Natural killer cell (primary cell): Measurements from ENCODE around the gene ZNF236. TPM values are rescaled to one million over a fixed set of nuclear protein-coding genes. Genes with fewer than 3 reads are reported as not detected.

Experiments
- ATAC-seq, 3 donors: fragments of 150-1000 bp in 2 of 3; fragments of 200-7000 bp in 1 of 3; cut with Tn5 transposase; 1 replicate in 1 of 3; 2 replicates in 2 of 3; pipeline ENCODE4 v1.10.0; 2021; ENCODE audit warnings: mild to moderate bottlenecking in 2 of 3, moderate library complexity in 2 of 3
- DNase-seq, 2 donors: peaks; one replicate each; pipeline versions ENCODE4 v3.0.0 to v3.0.0-alpha.2; 2013 to 2021; ENCODE audit warnings: mixed read lengths in 1 of 2
- H3K27ac ChIP-seq: one replicate; pipeline ENCODE4 v1.5.1; 2013; ENCODE audit warnings: mild to moderate bottlenecking, low read length
- H3K27me3 ChIP-seq: one replicate; pipeline ENCODE4 v1.6.1; 2013; ENCODE audit warnings: low read length; ENCODE audit not compliant: control insufficient read depth, insufficient read depth
- H3K36me3 ChIP-seq: one replicate; pipeline ENCODE4 v1.6.1; 2013; ENCODE audit warnings: low read length; ENCODE audit not compliant: control insufficient read depth, insufficient read depth
- H3K4me1 ChIP-seq: one replicate; pipeline ENCODE4 v1.6.1; 2013; ENCODE audit warnings: low read length; ENCODE audit not compliant: control insufficient read depth, insufficient read depth
- H3K4me3 ChIP-seq: one replicate; pipeline ENCODE4 v1.5.1; 2013; ENCODE audit warnings: low read length
- H3K9me3 ChIP-seq: one replicate; pipeline ENCODE4 v1.6.1; 2013; ENCODE audit warnings: low read length; ENCODE audit not compliant: control insufficient read depth, insufficient read depth
- H3K27ac Mint-ChIP-seq, 2 donors: one replicate each; pipeline ENCODE4 v1.8.0; 2022; ENCODE audit warnings: mild to moderate bottlenecking in 2 of 2, mixed read lengths in 2 of 2, moderate library complexity in 1 of 2
- H3K27me3 Mint-ChIP-seq, 2 donors: one replicate each; pipeline ENCODE4 v1.8.0; 2022; ENCODE audit warnings: low read depth in 2 of 2, mixed read lengths in 2 of 2
- H3K36me3 Mint-ChIP-seq: one replicate; pipeline ENCODE4 v1.8.0; 2022; ENCODE audit warnings: mixed read lengths
- H3K4me1 Mint-ChIP-seq, 2 donors: one replicate each; pipeline ENCODE4 v1.8.0; 2022; ENCODE audit warnings: mixed read lengths in 2 of 2
- H3K4me3 Mint-ChIP-seq: one replicate; pipeline ENCODE4 v1.8.0; 2022; ENCODE audit warnings: mild to moderate bottlenecking, moderate library complexity, mixed read lengths
- H3K9me3 Mint-ChIP-seq, 2 donors: one replicate each; pipeline ENCODE4 v1.8.0; 2022; ENCODE audit warnings: mixed read lengths in 2 of 2
- WGBS: methylation state at CpG from one replicate; pipeline ENCODE4 v1.1.7; 2013; ENCODE audit warnings: missing lambda C conversion rate; ENCODE audit not compliant: insufficient coverage; 5-methylcytosine and 5-hydroxymethylcytosine counted together
- intact Hi-C: fragments of 100-400 bp; cut with micrococcal nuclease; formaldehyde crosslinking; loops from one replicate; pipeline ENCODE4 v1.14.2; 2022
- total RNA-seq, 4 donors: library from RNA; stranded (reverse); fragments of 120-200 nt in 1 of 4; gene quantifications; one replicate each; pipeline versions ENCODE4 v1.2.3 to v1.2.4, GENCODE V29; 2013 to 2022
- TF ChIP-seq, protein P1 (sequence below): fragments of 200-600 bp; IDR thresholded peaks from one replicate; pipeline ENCODE4 v1.8.0; 2022; ENCODE audit warnings: antibody characterized with exemption

ZNF236 gene
- total RNA-seq, 3 donors from 2014 or later (not counting 1 experiment from before 2014, with no cell fraction given), result 35.1 to 42.2 (median 39.7) TPM

DNA sequence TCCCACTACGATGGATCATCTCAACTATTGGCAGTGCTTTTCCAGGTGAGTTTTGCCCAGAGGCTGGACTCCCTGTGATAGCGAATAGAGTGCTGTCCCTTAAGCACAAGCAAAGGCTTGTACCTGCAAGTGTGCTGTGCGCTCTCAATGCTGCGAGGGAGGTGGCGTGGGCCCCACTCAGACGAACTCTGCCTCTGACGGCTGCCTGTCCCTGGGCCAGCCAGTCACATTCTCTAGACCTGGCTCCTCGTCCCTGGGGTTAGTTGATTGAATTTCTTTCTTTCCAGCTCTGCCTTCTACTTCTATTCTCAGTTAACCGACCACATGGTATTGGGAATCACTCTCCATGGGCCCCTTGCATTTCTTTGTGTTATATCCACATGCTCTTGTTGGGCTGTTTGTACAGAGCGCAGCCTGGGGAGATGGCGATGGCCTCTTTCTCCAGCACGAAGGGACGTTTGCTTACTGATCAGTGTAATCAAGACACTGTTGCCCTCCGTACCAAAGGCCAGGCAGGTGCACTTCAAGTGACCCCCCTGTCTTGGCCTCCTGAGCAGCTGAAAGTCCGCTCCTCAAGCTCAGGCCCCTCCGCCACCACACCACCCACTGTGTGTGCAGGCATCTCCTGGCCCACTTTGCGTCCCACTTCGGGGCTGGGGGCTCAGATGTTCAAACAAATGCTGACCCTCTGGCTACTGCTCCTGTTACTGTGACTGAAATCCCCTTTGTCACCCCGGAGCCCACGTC lies 151.3 kb downstream of the ZNF236 start:
- no peaks in the 10 kb centered on the region for H3K27me3 ChIP-seq
- intact Hi-C loops, result no loop called here
- DNase-seq, result no peak

DNA sequence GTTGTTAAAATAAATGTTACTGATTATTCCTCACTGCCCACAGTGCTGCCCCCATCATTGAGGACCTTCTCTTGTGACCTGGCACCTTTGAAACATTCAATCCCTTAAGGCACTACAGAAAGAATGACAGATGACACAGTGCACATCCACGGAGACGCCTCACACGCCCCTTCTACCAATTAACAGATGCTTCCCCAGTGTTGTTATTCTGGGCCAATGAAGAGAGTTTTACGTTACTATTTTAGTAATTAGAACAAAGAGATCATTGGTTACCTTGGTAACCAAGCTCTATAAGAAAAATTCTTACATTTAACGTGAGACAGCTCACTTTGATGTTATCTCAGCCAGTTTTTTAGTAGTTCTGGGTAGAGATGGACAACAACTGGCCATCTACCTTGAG lies 152.0 kb downstream of the ZNF236 start:
- no peaks in the 10 kb centered on the region for H3K27me3 Mint-ChIP-seq
- peaks cover 15% of the 10 kb centered on the region for H3K36me3 Mint-ChIP-seq
- WGBS, result 97% methylated on average over 5 of the region's 5 CpGs
- H3K4me3 ChIP-seq, result no peak overlapping the region
- no peaks in the 10 kb centered on the region for H3K27me3 ChIP-seq
- no peak overlapping the region for H3K4me3 Mint-ChIP-seq
- DNase-seq (no peak), ATAC-seq (no peak)
- no peak overlapping the region for H3K27ac Mint-ChIP-seq
- peaks cover 4% of the 10 kb centered on the region for H3K36me3 ChIP-seq
- TF ChIP-seq, protein P1, sequence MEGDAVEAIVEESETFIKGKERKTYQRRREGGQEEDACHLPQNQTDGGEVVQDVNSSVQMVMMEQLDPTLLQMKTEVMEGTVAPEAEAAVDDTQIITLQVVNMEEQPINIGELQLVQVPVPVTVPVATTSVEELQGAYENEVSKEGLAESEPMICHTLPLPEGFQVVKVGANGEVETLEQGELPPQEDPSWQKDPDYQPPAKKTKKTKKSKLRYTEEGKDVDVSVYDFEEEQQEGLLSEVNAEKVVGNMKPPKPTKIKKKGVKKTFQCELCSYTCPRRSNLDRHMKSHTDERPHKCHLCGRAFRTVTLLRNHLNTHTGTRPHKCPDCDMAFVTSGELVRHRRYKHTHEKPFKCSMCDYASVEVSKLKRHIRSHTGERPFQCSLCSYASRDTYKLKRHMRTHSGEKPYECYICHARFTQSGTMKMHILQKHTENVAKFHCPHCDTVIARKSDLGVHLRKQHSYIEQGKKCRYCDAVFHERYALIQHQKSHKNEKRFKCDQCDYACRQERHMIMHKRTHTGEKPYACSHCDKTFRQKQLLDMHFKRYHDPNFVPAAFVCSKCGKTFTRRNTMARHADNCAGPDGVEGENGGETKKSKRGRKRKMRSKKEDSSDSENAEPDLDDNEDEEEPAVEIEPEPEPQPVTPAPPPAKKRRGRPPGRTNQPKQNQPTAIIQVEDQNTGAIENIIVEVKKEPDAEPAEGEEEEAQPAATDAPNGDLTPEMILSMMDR, result no peak
- no peak overlapping the region for H3K27ac ChIP-seq
- intact Hi-C loops, result no loop called here
- no peaks in the 10 kb centered on the region for H3K9me3 ChIP-seq
- H3K9me3 Mint-ChIP-seq, result no peaks in the 10 kb centered on the region
- no peaks in the 10 kb centered on the region for H3K4me1 ChIP-seq
- no peaks in the 10 kb centered on the region for H3K4me1 Mint-ChIP-seq

More for the DNA sequence above, 151.3 kb downstream of the ZNF236 start:
- Mint-ChIP-seq H3K4me1 (no peaks in the 10 kb centered on the region), H3K4me3 (no peak overlapping the region), H3K9me3 (no peaks in the 10 kb centered on the region), H3K27me3 (no peaks in the 10 kb centered on the region), H3K27ac (no peak overlapping the region), H3K36me3 (peaks cover 8% of the 10 kb centered on the region)
- Histone ChIP-seq H3K36me3 (peaks cover 4% of the 10 kb centered on the region), H3K4me3 (no peak overlapping the region), H3K9me3 (no peaks in the 10 kb centered on the region), H3K27ac (no peak overlapping the region), H3K4me1 (no peaks in the 10 kb centered on the region)
- ATAC-seq, result no peak
- TF ChIP-seq, protein P1, result no peak
- 95% methylated on average over 20 of the region's 20 CpGs for WGBS

DNA sequence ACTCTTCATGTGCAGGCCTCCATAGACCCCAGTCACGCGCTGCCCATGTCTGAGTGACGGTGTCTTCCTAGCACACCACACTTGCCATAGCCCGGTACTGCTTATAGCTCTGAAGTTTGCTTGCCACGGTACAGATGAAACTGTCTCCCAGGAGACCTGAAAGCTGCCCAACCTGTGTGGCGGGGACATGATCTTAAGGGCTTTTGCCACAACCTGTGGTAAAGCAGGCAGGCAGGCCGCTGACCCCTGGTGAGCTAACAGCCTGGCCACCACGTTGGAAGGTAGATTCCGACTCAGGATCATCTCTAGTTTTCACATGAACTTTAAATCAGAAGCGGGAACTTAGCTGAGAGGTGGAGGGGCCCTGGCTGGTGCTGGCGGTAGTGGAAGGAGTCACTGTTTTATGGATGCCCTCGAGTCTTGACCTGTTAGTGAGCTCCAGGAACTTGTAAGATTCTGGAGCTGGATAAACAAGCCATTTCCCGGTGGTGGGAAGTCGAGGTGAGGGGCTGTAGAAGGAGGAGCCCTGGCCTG lies 153.3 kb downstream of the ZNF236 start:
- no peaks in the 10 kb centered on the region for H3K9me3 ChIP-seq
- Mint-ChIP-seq H3K4me1 (no peaks in the 10 kb centered on the region), H3K36me3 (peaks cover 15% of the 10 kb centered on the region), H3K9me3 (no peaks in the 10 kb centered on the region), H3K27ac (no peak overlapping the region), H3K4me3 (no peak overlapping the region), H3K27me3 (no peaks in the 10 kb centered on the region)
- no peak for ATAC-seq
- 95% methylated on average over 14 of the region's 14 CpGs for WGBS
- H3K36me3 ChIP-seq, result peaks cover 4% of the 10 kb centered on the region
- intact Hi-C loops, result no loop called here
- TF ChIP-seq, protein P1, result no peak
- H3K4me1 ChIP-seq, result no peaks in the 10 kb centered on the region
- no peak overlapping the region for H3K4me3 ChIP-seq
- no peak overlapping the region for H3K27ac ChIP-seq
- no peak for DNase-seq
- no peaks in the 10 kb centered on the region for H3K27me3 ChIP-seq
